DND-41 (cell line): ENCODE results near the gene BRAF.
"Not testable (repeated sequence)": the region's sequence is repeated elsewhere in the genome, so short reads cannot be mapped to it uniquely, and the experiment has no call there.

Experiments
- ATAC-seq: fragments of 200-7000 bp; cut with Tn5 transposase; 3 replicates; pipeline ENCODE4 v1.9.1; 2021; ENCODE audit warnings: low read depth; ENCODE audit not compliant: insufficient read depth
- DNase-seq: peaks from one replicate; pipeline ENCODE4 v3.0.0-alpha.2; 2020
- H2AFZ ChIP-seq: 2 replicates; pipeline ENCODE4 v1.6.0; 2012; ENCODE audit warnings: low read depth, low read length
- H3K27ac ChIP-seq: 2 replicates; pipeline ENCODE4 v1.5.1; 2012; ENCODE audit warnings: low read length, inconsistent platforms
- H3K27me3 ChIP-seq: fragments of 200-600 bp; sonication (generic); 2 replicates; pipeline ENCODE4 v1.6.0; 2012; ENCODE audit warnings: low read length, mild to moderate bottlenecking, inconsistent platforms; ENCODE audit not compliant: insufficient read depth, poor library complexity
- H3K36me3 ChIP-seq: 2 replicates; pipeline ENCODE4 v1.5.1; 2012; ENCODE audit warnings: low read length, inconsistent platforms; ENCODE audit not compliant: insufficient read depth
- H3K4me1 ChIP-seq: 2 replicates; pipeline ENCODE4 v1.5.1; 2012; ENCODE audit warnings: mild to moderate bottlenecking, low read length; ENCODE audit not compliant: insufficient read depth
- H3K4me2 ChIP-seq: 2 replicates; pipeline ENCODE4 v1.6.0; 2012; ENCODE audit warnings: mild to moderate bottlenecking, moderate library complexity, low read length, inconsistent platforms; ENCODE audit not compliant: insufficient read depth
- H3K4me3 ChIP-seq, 2 experiments: fragments of 200-600 bp in 1 of 2; shearing (Covaris generic) in 1 of 2; 2 replicates each; pipeline ENCODE4 v1.5.1; 2012 to 2016; ENCODE audit warnings: inconsistent platforms in 2 of 2, low read length in 2 of 2, mild to moderate bottlenecking in 2 of 2, low read depth in 1 of 2, moderate library complexity in 1 of 2
- H3K79me2 ChIP-seq: 2 replicates; pipeline ENCODE4 v1.6.0; 2012; ENCODE audit warnings: low read length, inconsistent platforms; ENCODE audit not compliant: insufficient read depth
- H3K9ac ChIP-seq: 2 replicates; pipeline ENCODE4 v1.6.0; 2012; ENCODE audit warnings: low read depth, mild to moderate bottlenecking, inconsistent platforms, low read length, moderate library complexity
- H3K9me3 ChIP-seq: 2 replicates; pipeline ENCODE4 v1.5.1; 2012; ENCODE audit warnings: low read length, moderate library complexity, mild to moderate bottlenecking, inconsistent platforms; ENCODE audit not compliant: insufficient read depth, severe bottlenecking
- H4K20me1 ChIP-seq: 2 replicates; pipeline ENCODE4 v1.6.0; 2012; ENCODE audit warnings: low read length; ENCODE audit not compliant: insufficient read depth
- CTCF ChIP-seq: IDR thresholded peaks from 2 replicates; pipeline ENCODE4 v1.5.1; 2012; ENCODE audit warnings: borderline replicate concordance, low read length, moderate library complexity, mild to moderate bottlenecking; ENCODE audit not compliant: poor library complexity, severe bottlenecking; ENCODE audit errors: extremely low read depth
- EZH2 ChIP-seq: IDR thresholded peaks from 3 replicates; pipeline ENCODE4 v1.6.1; 2012; ENCODE audit warnings: borderline replicate concordance, low read depth, mild to moderate bottlenecking, moderate library complexity, low read length, inconsistent platforms; ENCODE audit not compliant: severe bottlenecking

BRAF gene

GRCh38 chr7:140767418-140767817 lies 157.3 kb downstream of the BRAF start:
- H3K27ac ChIP-seq: no peak overlapping the region
- peaks cover 33% of the 10 kb centered on the region for H3K36me3 ChIP-seq
- no peaks in the 10 kb centered on the region for H4K20me1 ChIP-seq
- H3K4me1 ChIP-seq: no peaks in the 10 kb centered on the region
- TF ChIP-seq EZH2 (no peak), CTCF (no peak)
- H3K79me2 ChIP-seq: no peaks in the 10 kb centered on the region
- no peak overlapping the region for H3K9ac ChIP-seq
- H3K9me3 ChIP-seq: no peaks in the 10 kb centered on the region
- H3K4me3 ChIP-seq: no peak overlapping the region
- no peak overlapping the region for H3K4me2 ChIP-seq
- H2AFZ ChIP-seq: no peak overlapping the region
- DNase-seq: no peak
- H3K27me3 ChIP-seq: no peaks in the 10 kb centered on the region
- ATAC-seq: no peak

- not testable (repeated sequence) for H3K4me2 ChIP-seq, H3K4me3 ChIP-seq, H3K9me3 ChIP-seq, DNase-seq, H3K9ac ChIP-seq, H3K79me2 ChIP-seq, H3K27me3 ChIP-seq, ATAC-seq, H2AFZ ChIP-seq, H4K20me1 ChIP-seq, H3K27ac ChIP-seq, H3K4me1 ChIP-seq
- H3K36me3 ChIP-seq: peaks cover 23% of the 10 kb centered on the region
These were observed 159.3 kb downstream of the BRAF start for GRCh38 chr7:140765441-140765840.

GRCh38 chr7:140763166-140763565 lies 161.6 kb downstream of the BRAF start:
- not testable (repeated sequence) for H3K27me3 ChIP-seq, H3K9ac ChIP-seq, H3K4me2 ChIP-seq, H3K27ac ChIP-seq, ATAC-seq, H3K4me3 ChIP-seq, H2AFZ ChIP-seq, H3K4me1 ChIP-seq, H3K79me2 ChIP-seq, DNase-seq, H3K9me3 ChIP-seq, H4K20me1 ChIP-seq
- H3K36me3 ChIP-seq: peaks cover 18% of the 10 kb centered on the region; the same call in 1 of the 2 replicates

GRCh38 chr7:140761375-140761774 lies 163.4 kb downstream of the BRAF start:
- H3K9me3 ChIP-seq, H3K4me3 ChIP-seq, H3K79me2 ChIP-seq, H3K4me1 ChIP-seq, H4K20me1 ChIP-seq, H3K36me3 ChIP-seq, DNase-seq, H3K27me3 ChIP-seq, H2AFZ ChIP-seq, H3K9ac ChIP-seq, H3K27ac ChIP-seq, ATAC-seq, H3K4me2 ChIP-seq: not testable (repeated sequence)

- no peak for DNase-seq
- no peaks in the 10 kb centered on the region for H4K20me1 ChIP-seq
- no peak for ATAC-seq
These were observed 170.2 kb downstream of the BRAF start for GRCh38 chr7:140754506-140754905.

More at GRCh38 chr7:140754506-140754905, 170.2 kb downstream of the BRAF start:
- H3K4me3 ChIP-seq: no peak overlapping the region
- H3K27me3 ChIP-seq: no peaks in the 10 kb centered on the region
- peaks cover 10% of the 10 kb centered on the region; the same call in 1 of the 2 replicates for H3K36me3 ChIP-seq
- no peak overlapping the region for H3K9ac ChIP-seq
- TF ChIP-seq EZH2: no peak
- TF ChIP-seq CTCF: no peak
- no peaks in the 10 kb centered on the region for H3K4me1 ChIP-seq
- H2AFZ ChIP-seq: no peak overlapping the region
- no peak overlapping the region for H3K27ac ChIP-seq
- no peaks in the 10 kb centered on the region for H3K79me2 ChIP-seq
- H3K4me2 ChIP-seq: no peak overlapping the region
- no peaks in the 10 kb centered on the region for H3K9me3 ChIP-seq
